ENCODE data around the gene DCT.

- TF ChIP-seq REST (IDR thresholded peaks at IDR 0.05; ENCODE audit: insufficient read depth in 1 of 2, low read depth in 2 of 2, low read length in 1 of 2) = no peak
- TF ChIP-seq CTCF (IDR thresholded peaks at IDR 0.05) = no peak
- no peak for TF ChIP-seq POLR2AphosphoS5 (IDR thresholded peaks at IDR 0.05; ENCODE audit: low read depth, low read length)
Observed at GRCh38 chr13:94505730-94506129, 26.2 kb upstream of the DCT start.

Data from Panc1 (cell line).